ENCODE results near the gene WFDC10B. TPM values are rescaled to one million over a fixed set of nuclear protein-coding genes. Genes with fewer than 3 reads are reported as not detected.
"Not testable (repeated sequence)": the region's sequence is repeated elsewhere in the genome, so short reads cannot be mapped to it uniquely, and the experiment has no call there.

Gene WFDC10B
- total RNA-seq, 2 donors from 2014 or later, result not detected

GRCh38 chr20:45722047-45722446, 17.2 kb upstream of the WFDC10B start, which contains the start of gene SPINT4:
SPINT4 (plus strand) TSS chr20:45722347; CDS start chr20:45722368, 21 bp downstream.
- no peak for ATAC-seq
- no peak for DNase-seq
- Histone ChIP-seq H3K4me3 (no peak within 1 kb of the TSS), H3K27ac (no peak within 1 kb of the TSS), H3K36me3 (replicated peaks in 1 of 2; ENCODE audit: insufficient read depth in 1 of 2, low read depth in 2 of 2) (no peaks in the 10 kb centered on the region), H3K27me3 (no peaks in the 10 kb centered on the region), H3K4me1 (no peaks in the 10 kb centered on the region), H3K9me3 (no peaks in the 10 kb centered on the region)
- intact Hi-C loops (cut with DNase I), result no loop called here
- WGBS, 2 donors, result 53 to 67% methylated on average over 1 of the region's 1 CpG
- TF ChIP-seq CTCF (IDR thresholded peaks at IDR 0.05) (no peak), POLR2A (IDR thresholded peaks at IDR 0.05) (no peak)

- H3K27me3 ChIP-seq; DNase-seq; H3K9me3 ChIP-seq; intact Hi-C loops (cut with DNase I); H3K4me1 ChIP-seq; H3K4me3 ChIP-seq; ATAC-seq; H3K27ac ChIP-seq; H3K36me3 ChIP-seq (replicated peaks in 1 of 2; ENCODE audit: insufficient read depth in 1 of 2, low read depth in 2 of 2): not testable (repeated sequence)
Observed at GRCh38 chr20:45716141-45716688, 11.4 kb upstream of the WFDC10B start.

- H3K27ac ChIP-seq, result no peak within 1 kb of the TSS
- DNase-seq (no peak), ATAC-seq (no peak)
- H3K27me3 ChIP-seq, result no peaks in the 10 kb centered on the region
- no peaks in the 10 kb centered on the region for H3K9me3 ChIP-seq
- H3K4me3 ChIP-seq, result no peak within 1 kb of the TSS
- 59 to 68% methylated on average over 4 of the region's 4 CpGs for WGBS, 2 donors
- H3K4me1 ChIP-seq, result no peaks in the 10 kb centered on the region
- intact Hi-C loops (cut with DNase I), result no loop called here
- no peaks in the 10 kb centered on the region for H3K36me3 ChIP-seq (replicated peaks in 1 of 2; ENCODE audit: insufficient read depth in 1 of 2, low read depth in 2 of 2)
- TF ChIP-seq CTCF (IDR thresholded peaks at IDR 0.05), result no peak
- TF ChIP-seq POLR2A (IDR thresholded peaks at IDR 0.05), result no peak
Observed at GRCh38 chr20:45701873-45702272, 2.9 kb downstream of the WFDC10B start, which contains the start of gene WFDC13. WFDC13 (plus strand) TSS chr20:45702038; CDS start chr20:45702124, 86 bp downstream.

- 59 to 69% methylated on average over 4 of the region's 4 CpGs for WGBS, 2 donors
- Histone ChIP-seq H3K4me3 (no peak overlapping the region), H3K9me3 (no peaks in the 10 kb centered on the region), H3K36me3 (replicated peaks in 1 of 2; ENCODE audit: insufficient read depth in 1 of 2, low read depth in 2 of 2) (no peaks in the 10 kb centered on the region), H3K4me1 (no peaks in the 10 kb centered on the region), H3K27ac (no peak overlapping the region), H3K27me3 (no peaks in the 10 kb centered on the region)
- intact Hi-C loops (cut with DNase I), result no loop called here
- no peak for ATAC-seq
- no peak for TF ChIP-seq POLR2A (IDR thresholded peaks at IDR 0.05)
- TF ChIP-seq CTCF (IDR thresholded peaks at IDR 0.05), result no peak
- DNase-seq, result no peak
Observed at GRCh38 chr20:45701104-45701503, 3.7 kb downstream of the WFDC10B start.

DNA sequence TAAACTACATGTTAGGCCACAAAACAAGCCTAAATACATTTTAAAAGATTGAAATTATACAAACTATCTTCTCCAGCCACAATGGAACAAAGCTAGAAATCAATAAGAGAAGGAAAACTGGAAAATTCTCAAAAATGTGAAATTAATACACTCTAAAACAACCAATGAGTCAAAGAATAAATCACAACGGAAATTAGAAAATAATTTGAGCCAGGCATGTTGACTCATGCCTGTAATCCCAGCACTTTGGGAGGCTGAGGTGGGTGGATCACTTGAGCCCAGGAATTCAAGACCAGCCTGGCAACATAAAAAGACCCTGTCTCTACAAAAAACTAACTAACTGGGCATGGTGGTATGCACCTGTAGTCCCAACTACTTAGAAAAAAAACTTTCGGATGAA, 9.3 kb downstream of the WFDC10B start:
- DNase-seq, result no peak
- no peak for TF ChIP-seq POLR2A (IDR thresholded peaks at IDR 0.05)
- TF ChIP-seq CTCF (IDR thresholded peaks at IDR 0.05), result no peak
- Histone ChIP-seq H3K4me1 (no peaks in the 10 kb centered on the region), H3K36me3 (replicated peaks in 1 of 2; ENCODE audit: insufficient read depth in 1 of 2, low read depth in 2 of 2) (no peaks in the 10 kb centered on the region), H3K9me3 (no peaks in the 10 kb centered on the region), H3K27me3 (no peaks in the 10 kb centered on the region), H3K4me3 (no peak overlapping the region), H3K27ac (no peak overlapping the region)
- intact Hi-C loops (cut with DNase I), result no loop called here
- 76 to 77% methylated on average over 2 of the region's 2 CpGs for WGBS, 2 donors
- ATAC-seq, result no peak

- H3K4me3 ChIP-seq; ATAC-seq; H3K36me3 ChIP-seq (replicated peaks in 1 of 2; ENCODE audit: insufficient read depth in 1 of 2, low read depth in 2 of 2); H3K27ac ChIP-seq; DNase-seq; H3K27me3 ChIP-seq; H3K4me1 ChIP-seq; intact Hi-C loops (cut with DNase I); H3K9me3 ChIP-seq: not testable (repeated sequence)
- 64 to 80% methylated on average over 4 to 12 of the region's 12 CpGs for WGBS, 2 donors
Observed at GRCh38 chr20:45693346-45693745, 11.5 kb downstream of the WFDC10B start.
